Endometrium (tissue), 2 donors: ENCODE data around the gene ELP4.
"Not testable (repeated sequence)": the region's sequence is repeated elsewhere in the genome, so short reads cannot be mapped to it uniquely, and the experiment has no call there.

Experiments used
- FAIRE-seq: peaks from 2 replicates; lab custom pipeline; 2012; peaks lifted over from hg19 to GRCh38; lab: Jason Lieb, UNC
- donor health status: control.
- donor health status: control.

The ELP4 gene

GRCh38 chr11:31555938-31556337 lies 46.4 kb downstream of the ELP4 start:
- no peak for FAIRE-seq

GRCh38 chr11:31558001-31558400 lies 48.4 kb downstream of the ELP4 start:
- FAIRE-seq: no peak

- FAIRE-seq: no peak
Observed at GRCh38 chr11:31560842-31561476, 51.4 kb downstream of the ELP4 start.

GRCh38 chr11:31564517-31564916 lies 55.0 kb downstream of the ELP4 start:
- not testable (repeated sequence) for FAIRE-seq

- not testable (repeated sequence) for FAIRE-seq
Observed at GRCh38 chr11:31574133-31574532, 64.6 kb downstream of the ELP4 start.

- FAIRE-seq: not testable (repeated sequence)
Observed at GRCh38 chr11:31575764-31576163, 66.2 kb downstream of the ELP4 start.

GRCh38 chr11:31579412-31579811 lies 69.8 kb downstream of the ELP4 start:
- FAIRE-seq: not testable (repeated sequence)

GRCh38 chr11:31582697-31583096 lies 73.1 kb downstream of the ELP4 start:
- no peak for FAIRE-seq

GRCh38 chr11:31598454-31598853 lies 88.9 kb downstream of the ELP4 start:
- FAIRE-seq: no peak

GRCh38 chr11:31601635-31602282 lies 92.2 kb downstream of the ELP4 start:
- FAIRE-seq: no peak

- FAIRE-seq: no peak
Observed at GRCh38 chr11:31606893-31607292, 97.3 kb downstream of the ELP4 start.

- no peak for FAIRE-seq
Observed at GRCh38 chr11:31607914-31608313, 98.3 kb downstream of the ELP4 start.

GRCh38 chr11:31608995-31609394 lies 99.4 kb downstream of the ELP4 start:
- FAIRE-seq: no peak

GRCh38 chr11:31610544-31610943 lies 101.0 kb downstream of the ELP4 start:
- no peak for FAIRE-seq

GRCh38 chr11:31617246-31617645 lies 107.7 kb downstream of the ELP4 start:
- FAIRE-seq: no peak

- no peak for FAIRE-seq
Observed at GRCh38 chr11:31619980-31620379, 110.4 kb downstream of the ELP4 start.

GRCh38 chr11:31620434-31620833 lies 110.9 kb downstream of the ELP4 start:
- FAIRE-seq: no peak

GRCh38 chr11:31625868-31626267 lies 116.3 kb downstream of the ELP4 start:
- FAIRE-seq: no peak

- FAIRE-seq: no peak
Observed at GRCh38 chr11:31628111-31628510, 118.5 kb downstream of the ELP4 start.

GRCh38 chr11:31636983-31637382 lies 127.4 kb downstream of the ELP4 start:
- FAIRE-seq: no peak

- FAIRE-seq: no peak
Observed at GRCh38 chr11:31640611-31641010, 131.0 kb downstream of the ELP4 start.

- no peak for FAIRE-seq
Observed at GRCh38 chr11:31641477-31642062, 132.0 kb downstream of the ELP4 start.

GRCh38 chr11:31643857-31644256 lies 134.3 kb downstream of the ELP4 start:
- FAIRE-seq: no peak

GRCh38 chr11:31645747-31646146 lies 136.2 kb downstream of the ELP4 start:
- FAIRE-seq: no peak
